Upper lobe of right lung (tissue), 1 donor: ENCODE measurements around the gene PHF14. TPM values are rescaled to one million over a fixed set of nuclear protein-coding genes. Genes with fewer than 3 reads are reported as not detected.

Experiments used
- ATAC-seq: fragments of 200-7000 bp; cut with Tn5 transposase; one replicate; pipeline ENCODE4 v1.9.1; 2020; ENCODE audit warnings: mild to moderate bottlenecking, moderate library complexity
- DNase-seq: peaks from one replicate; pipeline ENCODE4 v3.0.0-alpha.2; 2020
- H3K27ac ChIP-seq: fragments of 200-600 bp; one replicate; pipeline ENCODE4 v1.8.0; 2022
- H3K27me3 ChIP-seq: fragments of 200-600 bp; one replicate; pipeline ENCODE4 v1.8.0; 2022; ENCODE audit warnings: mild to moderate bottlenecking
- H3K36me3 ChIP-seq: fragments of 200-600 bp; one replicate; pipeline ENCODE4 v1.8.0; 2022
- H3K4me1 ChIP-seq: fragments of 200-600 bp; one replicate; pipeline ENCODE4 v1.8.0; 2022
- H3K4me3 ChIP-seq: fragments of 200-600 bp; one replicate; pipeline ENCODE4 v1.8.0; 2022; ENCODE audit warnings: mild to moderate bottlenecking
- H3K9me3 ChIP-seq: fragments of 200-600 bp; one replicate; pipeline ENCODE4 v1.8.0; 2022
- intact Hi-C: fragments of 100-400 bp; cut with DNase I; formaldehyde crosslinking; loops from one replicate; pipeline ENCODE4 v1.11.0; 2022
- total RNA-seq: library from RNA; stranded (reverse); fragmentation: NEBNext Ultra II Directional; extraction: Animal tissue kit (Norgen Biotek cat#: 25700); gene quantifications from one replicate; pipeline ENCODE4 v1.2.1, GENCODE V29; 2021
- TF ChIP-seq, protein P1 (sequence below): fragments of 200-600 bp; IDR thresholded peaks from one replicate; pipeline ENCODE4 v1.8.0; 2022; ENCODE audit warnings: antibody characterized with exemption
- donor health status: DM: no; HTN: yes; CAD: no; lungs with severe emphysema.

The PHF14 gene
- total RNA-seq, 1 donor from 2014 or later: 30.4 TPM

DNA sequence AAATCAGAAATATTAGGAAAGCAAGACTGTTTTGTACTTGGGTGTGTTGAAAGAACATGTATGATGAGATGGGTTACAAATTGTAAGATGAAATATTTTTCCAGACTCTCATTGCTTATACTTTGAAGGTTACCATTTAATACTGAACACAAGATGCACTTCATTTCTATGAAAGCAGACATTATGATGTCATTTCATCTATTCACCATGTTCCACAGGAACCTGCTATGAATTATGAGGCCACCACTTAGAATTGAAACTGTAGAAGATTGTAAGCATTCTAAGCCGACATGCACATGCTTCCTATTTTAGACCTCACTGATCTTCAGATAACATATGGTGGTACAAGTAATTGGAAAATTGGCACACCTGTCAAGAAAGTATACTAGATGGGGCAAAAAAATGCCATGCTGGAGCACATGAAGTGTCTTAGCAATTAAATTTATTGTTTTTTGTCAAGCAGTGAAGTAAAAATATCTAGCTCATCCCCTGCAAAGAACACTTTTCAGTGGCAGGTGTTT lies 195.0 kb downstream of the PHF14 start:
- ATAC-seq (no peak), DNase-seq (no peak)
- no peaks in the 10 kb centered on the region for H3K36me3 ChIP-seq
- no peak overlapping the region for H3K27ac ChIP-seq
- no peaks in the 10 kb centered on the region for H3K9me3 ChIP-seq
- no peaks in the 10 kb centered on the region for H3K27me3 ChIP-seq
- intact Hi-C loops: no loop called here
- H3K4me3 ChIP-seq: no peak overlapping the region
- peaks cover 7% of the 10 kb centered on the region for H3K4me1 ChIP-seq
- TF ChIP-seq, protein P1, sequence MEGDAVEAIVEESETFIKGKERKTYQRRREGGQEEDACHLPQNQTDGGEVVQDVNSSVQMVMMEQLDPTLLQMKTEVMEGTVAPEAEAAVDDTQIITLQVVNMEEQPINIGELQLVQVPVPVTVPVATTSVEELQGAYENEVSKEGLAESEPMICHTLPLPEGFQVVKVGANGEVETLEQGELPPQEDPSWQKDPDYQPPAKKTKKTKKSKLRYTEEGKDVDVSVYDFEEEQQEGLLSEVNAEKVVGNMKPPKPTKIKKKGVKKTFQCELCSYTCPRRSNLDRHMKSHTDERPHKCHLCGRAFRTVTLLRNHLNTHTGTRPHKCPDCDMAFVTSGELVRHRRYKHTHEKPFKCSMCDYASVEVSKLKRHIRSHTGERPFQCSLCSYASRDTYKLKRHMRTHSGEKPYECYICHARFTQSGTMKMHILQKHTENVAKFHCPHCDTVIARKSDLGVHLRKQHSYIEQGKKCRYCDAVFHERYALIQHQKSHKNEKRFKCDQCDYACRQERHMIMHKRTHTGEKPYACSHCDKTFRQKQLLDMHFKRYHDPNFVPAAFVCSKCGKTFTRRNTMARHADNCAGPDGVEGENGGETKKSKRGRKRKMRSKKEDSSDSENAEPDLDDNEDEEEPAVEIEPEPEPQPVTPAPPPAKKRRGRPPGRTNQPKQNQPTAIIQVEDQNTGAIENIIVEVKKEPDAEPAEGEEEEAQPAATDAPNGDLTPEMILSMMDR: no peak

GRCh38 chr7:11170175-11170574 lies 196.5 kb downstream of the PHF14 start:
- ATAC-seq (no peak), DNase-seq (no peak)
- Histone ChIP-seq H3K4me1 (peaks cover 7% of the 10 kb centered on the region), H3K36me3 (no peaks in the 10 kb centered on the region), H3K27me3 (no peaks in the 10 kb centered on the region), H3K4me3 (no peak overlapping the region), H3K27ac (no peak overlapping the region), H3K9me3 (no peaks in the 10 kb centered on the region)
- intact Hi-C loops: no loop called here
- TF ChIP-seq, protein P1: no peak

DNA sequence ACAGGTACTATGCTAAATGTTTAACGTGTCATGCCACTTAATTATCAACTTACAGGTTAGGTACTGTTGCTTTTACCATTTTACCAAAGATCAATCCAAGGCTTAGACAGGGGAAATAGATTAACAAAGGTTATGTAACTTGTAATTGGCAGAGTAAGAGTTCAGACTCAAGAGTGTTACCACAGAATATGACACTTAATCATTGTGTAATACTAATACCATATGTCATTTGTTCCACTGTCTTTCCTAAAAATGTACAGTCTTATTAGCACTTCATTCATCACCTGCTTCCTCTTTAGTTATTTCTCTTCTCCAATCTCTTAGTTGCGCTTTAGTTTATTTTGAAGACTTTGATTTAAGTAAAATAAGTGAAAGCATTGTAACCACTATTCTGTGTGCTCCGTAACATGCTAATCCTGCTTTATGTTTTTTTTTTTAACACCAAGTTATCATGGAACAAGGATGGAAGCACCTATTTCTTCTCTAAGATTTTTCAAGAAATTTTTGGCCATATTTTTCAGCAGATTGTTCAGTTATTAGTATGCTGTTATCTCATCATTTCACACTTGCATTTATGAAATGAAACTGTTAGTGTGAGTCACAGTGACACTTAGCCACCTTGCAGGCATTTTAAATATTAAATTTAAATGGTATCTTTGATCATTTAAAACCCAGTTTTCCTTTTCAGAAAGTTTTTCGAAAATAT lies 197.3 kb downstream of the PHF14 start:
- intact Hi-C loops: no loop called here
- H3K4me1 ChIP-seq: peaks cover 7% of the 10 kb centered on the region

DNA sequence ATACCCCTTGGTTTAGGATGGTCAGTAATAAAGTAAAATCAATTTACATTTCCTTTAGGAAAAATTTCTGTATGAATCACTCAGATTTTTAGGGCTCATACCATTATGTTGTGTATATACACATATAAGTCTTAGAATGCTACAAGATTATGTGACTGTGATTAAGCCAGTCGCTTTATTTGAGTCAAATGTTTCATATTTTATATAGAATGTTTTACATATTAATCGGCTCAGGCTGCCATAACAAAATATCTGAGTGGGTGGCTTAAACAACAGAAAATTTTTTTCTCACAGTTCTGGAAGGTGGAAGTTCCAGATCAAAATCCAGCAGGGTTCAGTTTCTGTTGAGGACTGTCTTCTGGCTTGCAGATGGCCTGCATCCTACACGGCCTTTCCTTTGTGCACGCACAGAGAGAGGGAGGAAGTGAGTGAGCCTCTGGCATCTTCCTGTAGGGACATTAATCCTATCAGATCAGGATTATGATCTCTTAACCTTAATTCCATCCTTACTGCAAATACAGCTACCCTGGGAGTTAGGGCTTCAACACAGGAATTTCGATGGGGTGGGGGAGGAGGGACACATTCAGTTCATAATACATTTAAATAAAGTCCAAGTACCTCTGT lies 198.0 kb downstream of the PHF14 start:
- TF ChIP-seq, protein P1: no peak
- H3K4me3 ChIP-seq: no peak overlapping the region
- H3K27me3 ChIP-seq: no peaks in the 10 kb centered on the region
- ATAC-seq (no peak), DNase-seq (no peak)
- intact Hi-C loops: no loop called here
- no peaks in the 10 kb centered on the region for H3K36me3 ChIP-seq
- H3K27ac ChIP-seq: no peak overlapping the region
- no peaks in the 10 kb centered on the region for H3K9me3 ChIP-seq
- H3K4me1 ChIP-seq: peaks cover 7% of the 10 kb centered on the region

More for the DNA sequence above, 197.3 kb downstream of the PHF14 start:
- Histone ChIP-seq H3K27ac (no peak overlapping the region), H3K9me3 (no peaks in the 10 kb centered on the region), H3K4me3 (no peak overlapping the region), H3K36me3 (no peaks in the 10 kb centered on the region), H3K27me3 (no peaks in the 10 kb centered on the region)
- TF ChIP-seq, protein P1: no peak
- peak; percentile 38 for ATAC-seq
- DNase-seq: no peak

GRCh38 chr7:11172835-11173234 lies 199.2 kb downstream of the PHF14 start:
- TF ChIP-seq, protein P1: no peak
- H3K36me3 ChIP-seq: no peaks in the 10 kb centered on the region
- H3K4me1 ChIP-seq: peaks cover 7% of the 10 kb centered on the region
- no peak for DNase-seq
- no peak for ATAC-seq
- H3K27ac ChIP-seq: no peak overlapping the region
- H3K4me3 ChIP-seq: no peak overlapping the region
- H3K27me3 ChIP-seq: no peaks in the 10 kb centered on the region
- H3K9me3 ChIP-seq: no peaks in the 10 kb centered on the region
- intact Hi-C loops: no loop called here
